Cardiac atrium fibroblast (primary cell): Measurements from ENCODE around the gene NR2C1. TPM values are rescaled to one million over a fixed set of nuclear protein-coding genes. Genes with fewer than 3 reads are reported as not detected.

Source experiments
- total RNA-seq: library from RNA; depleted of rRNA; stranded (reverse); fragments of >200 nt; gene quantifications from 2 replicates; pipeline ENCODE4 v1.2.3, GENCODE V29; 2015

NR2C1 gene
- total RNA-seq, result 20.8 and 32.4 TPM in 2 replicates

GRCh38 chr12:95072900-95073697 lies at the start of gene NR2C1:
Gene NR2C1, minus strand, starts transcription at chr12:95073618. Its CDS starts 6,234 bp downstream, at chr12:95067384.

GRCh38 chr12:95003213-95003920 lies 70.1 kb downstream of the NR2C1 start, which contains the start of gene NDUFA12:
Gene NDUFA12, minus strand, starts transcription at chr12:95003697. Its CDS starts 17 bp downstream, at chr12:95003680.

Other genes starting within 250 kb of the NR2C1 start
- gene NDUFA12, start 69.9 kb downstream of the NR2C1 start, total RNA-seq, result 127 and 144 TPM in 2 replicates
- gene FGD6, start 143.8 kb upstream of the NR2C1 start, total RNA-seq, result 5.4 and 5.5 TPM in 2 replicates
- 33.2 and 33.8 TPM in 2 replicates for gene VEZT, start 144.2 kb upstream of the NR2C1 start, total RNA-seq